HEK293T (cell line): ENCODE measurements around the gene DMD.

Experiments
- ARNT ChIP-seq: fragments of 450-650 bp; IDR thresholded peaks from 2 replicates; pipeline ENCODE4 v1.6.1; 2017; ENCODE audit warnings: mild to moderate bottlenecking
- BHLHE40 ChIP-seq: fragments of 450-650 bp; IDR thresholded peaks from 2 replicates; pipeline ENCODE4 v1.6.1; 2016; ENCODE audit warnings: mild to moderate bottlenecking, moderate library complexity, borderline replicate concordance
- FOXA1 ChIP-seq: fragments of 450-650 bp; IDR thresholded peaks from 2 replicates; pipeline ENCODE4 v1.6.1; 2016; ENCODE audit warnings: mild to moderate bottlenecking
- FOXK2 ChIP-seq: fragments of 450-650 bp; IDR thresholded peaks from 2 replicates; pipeline ENCODE4 v1.6.1; 2016; ENCODE audit warnings: mild to moderate bottlenecking
- FOXM1 ChIP-seq: fragments of 450-650 bp; IDR thresholded peaks from 2 replicates; pipeline ENCODE4 v1.6.1; 2017; ENCODE audit warnings: mild to moderate bottlenecking, borderline replicate concordance
- HDGF ChIP-seq: fragments of 450-650 bp; IDR thresholded peaks from 2 replicates; pipeline ENCODE4 v1.6.1; 2017; ENCODE audit warnings: antibody characterized with exemption, borderline replicate concordance
- NFRKB ChIP-seq: fragments of 450-650 bp; IDR thresholded peaks from 2 replicates; pipeline ENCODE4 v1.6.1; 2016; ENCODE audit warnings: mild to moderate bottlenecking, moderate library complexity
- SP1 ChIP-seq: fragments of 450-650 bp; IDR thresholded peaks from 2 replicates; pipeline ENCODE4 v1.6.1; 2017
- TARDBP ChIP-seq: fragments of 450-650 bp; IDR thresholded peaks from 2 replicates; pipeline ENCODE4 v1.6.1; 2016
- ZNF384 ChIP-seq: fragments of 450-650 bp; IDR thresholded peaks from 2 replicates; pipeline ENCODE4 v1.6.1; 2016

- no peak for TF ChIP-seq HDGF
- no peak for TF ChIP-seq TARDBP
- no peak for TF ChIP-seq FOXM1
- no peak for TF ChIP-seq SP1
- TF ChIP-seq FOXA1, result no peak
- no peak for TF ChIP-seq ZNF384
- no peak for TF ChIP-seq ARNT
- TF ChIP-seq BHLHE40, result no peak
- no peak for TF ChIP-seq NFRKB
- no peak for TF ChIP-seq FOXK2
Measured at GRCh38 chrX:31139961-31140360, 2071.4 kb downstream of the DMD start.
